HG02870 (cell line): ENCODE data around the gene ARSG.

ENCODE experiments used
- ATAC-seq: cut with Tn5 transposase; IDR thresholded peaks from one replicate; pipeline ENCODE4 v1.9.1; 2021; ENCODE audit warnings: mild to moderate bottlenecking, moderate library complexity; ENCODE audit not compliant: unreplicated experiment

The ARSG gene

GRCh38 chr17:68446626-68447041, 155.3 kb downstream of the ARSG start:
- ATAC-seq, result no peak

GRCh38 chr17:68449021-68449739, 157.9 kb downstream of the ARSG start:
- no peak for ATAC-seq

- no peak for ATAC-seq
Observed at GRCh38 chr17:68450391-68450790, 159.1 kb downstream of the ARSG start.

GRCh38 chr17:68450801-68451200, 159.5 kb downstream of the ARSG start:
- no peak for ATAC-seq

GRCh38 chr17:68451670-68452354, 160.5 kb downstream of the ARSG start:
- ATAC-seq, result no peak

- no peak for ATAC-seq
Observed at GRCh38 chr17:68452724-68453290, 161.5 kb downstream of the ARSG start.

- no peak for ATAC-seq
Observed at GRCh38 chr17:68453991-68454665, 162.8 kb downstream of the ARSG start.

- no peak for ATAC-seq
Observed at GRCh38 chr17:68455901-68456338, 164.6 kb downstream of the ARSG start.

- no peak for ATAC-seq
Observed at GRCh38 chr17:68456339-68457167, 165.3 kb downstream of the ARSG start.

- peak; percentile 26 for ATAC-seq
Observed at GRCh38 chr17:68457168-68457538, 165.9 kb downstream of the ARSG start, which contains the start of gene WIPI1. WIPI1 (minus strand) TSS chr17:68457496; CDS start chr17:68457421, 75 bp downstream.

GRCh38 chr17:68457539-68458259, 166.4 kb downstream of the ARSG start:
- peak; percentile 59 for ATAC-seq

- peak; percentile 21 for ATAC-seq
Observed at GRCh38 chr17:68458260-68459036, 167.2 kb downstream of the ARSG start.

GRCh38 chr17:68459037-68459639, 167.8 kb downstream of the ARSG start:
- ATAC-seq, result peak; percentile 27

- ATAC-seq, result no peak
Observed at GRCh38 chr17:68460146-68460545, 168.9 kb downstream of the ARSG start.

- ATAC-seq, result no peak
Observed at GRCh38 chr17:68460715-68461114, 169.4 kb downstream of the ARSG start.

- no peak for ATAC-seq
Observed at GRCh38 chr17:68461122-68461539, 169.8 kb downstream of the ARSG start.

- no peak for ATAC-seq
Observed at GRCh38 chr17:68461589-68461988, 170.3 kb downstream of the ARSG start.

- peak; percentile 32 for ATAC-seq
Observed at GRCh38 chr17:68462381-68463210, 171.3 kb downstream of the ARSG start.
